Thyroid gland (tissue), 4 donors: Measurements from ENCODE around the gene NTF3.

ENCODE experiments used
- POLR2A ChIP-seq, 2 donors: fragments of 450-650 bp; IDR thresholded peaks; one replicate each; pipeline ENCODE4 v1.6.1; 2017; ENCODE audit warnings: antibody characterized with exemption in 2 of 2, mild to moderate bottlenecking in 2 of 2, moderate library complexity in 1 of 2
- TF ChIP-seq, protein P1 (sequence below), 6 experiments: fragments of 200-600 bp in 3 of 6; fragments of 450-650 bp in 3 of 6; sonication (generic) in 3 of 6; IDR thresholded peaks; one replicate each; pipeline ENCODE4 v1.5.1; 2016 to 2019; ENCODE audit warnings: antibody characterized with exemption in 6 of 6, mild to moderate bottlenecking in 2 of 6, inconsistent platforms in 1 of 6, moderate library complexity in 1 of 6

DNA sequence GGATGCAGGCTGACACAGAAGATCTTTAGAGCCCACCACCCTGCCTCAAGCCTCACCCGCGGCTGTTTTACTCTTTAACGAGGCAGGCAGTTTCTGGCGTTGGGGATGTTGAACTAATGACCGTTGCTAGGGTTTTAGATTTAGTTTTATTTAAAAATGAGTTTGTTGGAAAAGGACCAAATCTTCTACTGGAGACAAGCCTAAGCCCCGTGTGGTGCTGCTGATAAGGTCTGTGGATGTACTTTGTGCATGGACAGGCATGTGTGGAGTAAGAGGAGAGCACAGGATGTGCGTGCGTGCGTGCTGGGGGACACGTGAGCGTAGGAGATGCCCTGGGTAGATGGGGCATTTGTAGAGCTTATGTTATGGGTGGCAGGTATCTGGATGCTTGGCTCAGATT, 5.7 kb downstream of the NTF3 start:
- TF ChIP-seq, protein P1, sequence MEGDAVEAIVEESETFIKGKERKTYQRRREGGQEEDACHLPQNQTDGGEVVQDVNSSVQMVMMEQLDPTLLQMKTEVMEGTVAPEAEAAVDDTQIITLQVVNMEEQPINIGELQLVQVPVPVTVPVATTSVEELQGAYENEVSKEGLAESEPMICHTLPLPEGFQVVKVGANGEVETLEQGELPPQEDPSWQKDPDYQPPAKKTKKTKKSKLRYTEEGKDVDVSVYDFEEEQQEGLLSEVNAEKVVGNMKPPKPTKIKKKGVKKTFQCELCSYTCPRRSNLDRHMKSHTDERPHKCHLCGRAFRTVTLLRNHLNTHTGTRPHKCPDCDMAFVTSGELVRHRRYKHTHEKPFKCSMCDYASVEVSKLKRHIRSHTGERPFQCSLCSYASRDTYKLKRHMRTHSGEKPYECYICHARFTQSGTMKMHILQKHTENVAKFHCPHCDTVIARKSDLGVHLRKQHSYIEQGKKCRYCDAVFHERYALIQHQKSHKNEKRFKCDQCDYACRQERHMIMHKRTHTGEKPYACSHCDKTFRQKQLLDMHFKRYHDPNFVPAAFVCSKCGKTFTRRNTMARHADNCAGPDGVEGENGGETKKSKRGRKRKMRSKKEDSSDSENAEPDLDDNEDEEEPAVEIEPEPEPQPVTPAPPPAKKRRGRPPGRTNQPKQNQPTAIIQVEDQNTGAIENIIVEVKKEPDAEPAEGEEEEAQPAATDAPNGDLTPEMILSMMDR (IDR thresholded peaks at IDR 0.05): no peak
- no peak for TF ChIP-seq POLR2A (IDR thresholded peaks at IDR 0.05)
